WTC11 (cell line): Measurements from ENCODE around the gene NEK10. TPM values are rescaled to one million over a fixed set of nuclear protein-coding genes. Genes with fewer than 3 reads are reported as not detected.

Experiments
- ATAC-seq: fragments of 200-7000 bp; cut with Tn5 transposase; 2 replicates; pipeline ENCODE4 v1.10.0; 2021; ENCODE audit warnings: mild to moderate bottlenecking, moderate library complexity
- CTCF ChIA-PET: fragments of 300-600 bp; sonication (Branson Sonifier 250); formaldehyde crosslinking; loops from one replicate; lab custom pipeline; 2021; ENCODE audit warnings: antibody characterized with exemption; lab: Charles Lee
- POLR2A ChIA-PET: fragments of 350-600 bp; sonication (Branson Sonifier 250); formaldehyde crosslinking; loops from one replicate; lab custom pipeline; 2021; ENCODE audit warnings: antibody characterized with exemption; lab: Charles Lee
- DNase-seq: peaks from one replicate; pipeline ENCODE4 v3.0.0; 2021; ENCODE audit warnings: low spot score
- H3K27ac Mint-ChIP-seq: 2 replicates; pipeline ENCODE4 v1.8.0; 2021; ENCODE audit warnings: mixed read lengths
- H3K27me3 Mint-ChIP-seq: 2 replicates; pipeline ENCODE4 v1.8.0; 2021; ENCODE audit warnings: low read depth, mild to moderate bottlenecking, moderate library complexity, mixed read lengths
- H3K36me3 Mint-ChIP-seq: 2 replicates; pipeline ENCODE4 v1.8.0; 2021; ENCODE audit warnings: mixed read lengths
- H3K4me1 Mint-ChIP-seq: 2 replicates; pipeline ENCODE4 v1.8.0; 2022; ENCODE audit warnings: mixed read lengths
- H3K4me3 Mint-ChIP-seq: 2 replicates; pipeline ENCODE4 v1.8.0; 2021; ENCODE audit warnings: mild to moderate bottlenecking, moderate library complexity, mixed read lengths
- H3K9me3 Mint-ChIP-seq: 2 replicates; pipeline ENCODE4 v1.8.0; 2021; ENCODE audit warnings: mixed read lengths
- ATF1 ChIP-seq: sonication (generic); formaldehyde crosslinking; IDR thresholded peaks from 2 replicates; pipeline ENCODE4 v1.8.1; 2023; ENCODE audit warnings: mild to moderate bottlenecking, moderate library complexity, missing genetic modification reagents
- CBFB ChIP-seq: sonication (generic); formaldehyde crosslinking; IDR thresholded peaks from 2 replicates; pipeline ENCODE4 v1.8.1; 2022; ENCODE audit warnings: mild to moderate bottlenecking, low read depth, missing genetic modification reagents
- EMX1 ChIP-seq: fragments of 250-450 bp; sonication (Bioruptor Pico); IDR thresholded peaks from 2 replicates; pipeline ENCODE4 v1.8.0; 2021; ENCODE audit warnings: mild to moderate bottlenecking
- ESRRA ChIP-seq: sonication (generic); formaldehyde crosslinking; IDR thresholded peaks from 2 replicates; pipeline ENCODE4 v1.8.1; 2022; ENCODE audit warnings: mild to moderate bottlenecking, missing genetic modification reagents, borderline replicate concordance
- ETV6 ChIP-seq: sonication (generic); formaldehyde crosslinking; IDR thresholded peaks from 2 replicates; pipeline ENCODE4 v1.8.1; 2022; ENCODE audit warnings: mild to moderate bottlenecking, missing genetic modification reagents
- FOXJ3 ChIP-seq: sonication (generic); formaldehyde crosslinking; IDR thresholded peaks from 2 replicates; pipeline ENCODE4 v1.9.0; 2021; ENCODE audit warnings: missing genetic modification reagents, mild to moderate bottlenecking, borderline replicate concordance
- MYBL2 ChIP-seq: sonication (generic); formaldehyde crosslinking; IDR thresholded peaks from 2 replicates; pipeline ENCODE4 v1.8.1; 2023; ENCODE audit warnings: mild to moderate bottlenecking, moderate library complexity, missing genetic modification reagents
- NR1H2 ChIP-seq: sonication (generic); formaldehyde crosslinking; IDR thresholded peaks from 2 replicates; pipeline ENCODE4 v1.9.0; 2021; ENCODE audit warnings: mild to moderate bottlenecking, moderate library complexity, missing genetic modification reagents
- RELA ChIP-seq: sonication (generic); formaldehyde crosslinking; IDR thresholded peaks from 2 replicates; pipeline ENCODE4 v1.8.1; 2022; ENCODE audit warnings: missing genetic modification reagents, mild to moderate bottlenecking, borderline replicate concordance
- ZNF121 ChIP-seq: sonication (generic); formaldehyde crosslinking; IDR thresholded peaks from 2 replicates; pipeline ENCODE4 v1.8.0; 2023; ENCODE audit warnings: missing genetic modification reagents
- ZNF138 ChIP-seq: sonication (generic); formaldehyde crosslinking; conservative IDR thresholded peaks from 2 replicates; pipeline ENCODE4 v1.8.1; 2022; ENCODE audit warnings: mild to moderate bottlenecking, moderate library complexity, missing genetic modification reagents
- total RNA-seq: library from RNA; stranded (reverse); gene quantifications from 3 replicates; pipeline ENCODE4 v1.2.3, GENCODE V29; 2021
- TF ChIP-seq, protein P1 (sequence below): sonication (generic); formaldehyde crosslinking; IDR thresholded peaks from 2 replicates; pipeline ENCODE4 v1.8.1; 2022; ENCODE audit warnings: low read depth, mild to moderate bottlenecking, moderate library complexity, missing genetic modification reagents, borderline replicate concordance
- TF ChIP-seq, protein P2 (sequence below): sonication (generic); formaldehyde crosslinking; IDR thresholded peaks from 2 replicates; pipeline ENCODE4 v1.8.1; 2023; ENCODE audit warnings: mild to moderate bottlenecking, missing genetic modification reagents, borderline replicate concordance
- TF ChIP-seq, protein P3 (sequence below): sonication (generic); formaldehyde crosslinking; IDR thresholded peaks from 2 replicates; pipeline ENCODE4 v1.8.0; 2022; ENCODE audit warnings: mild to moderate bottlenecking, missing genetic modification reagents
- TF ChIP-seq, protein P4 (sequence below): sonication (generic); formaldehyde crosslinking; IDR thresholded peaks from 2 replicates; pipeline ENCODE4 v1.8.1; 2022; ENCODE audit warnings: missing genetic modification reagents, borderline replicate concordance
- TF ChIP-seq, protein P5 (sequence below): sonication (generic); formaldehyde crosslinking; IDR thresholded peaks from 2 replicates; pipeline ENCODE4 v1.8.1; 2022; ENCODE audit warnings: low read depth, missing genetic modification reagents, borderline replicate concordance

NEK10 gene
- total RNA-seq, 1 experiment from 2014 or later: 0.37 TPM

DNA sequence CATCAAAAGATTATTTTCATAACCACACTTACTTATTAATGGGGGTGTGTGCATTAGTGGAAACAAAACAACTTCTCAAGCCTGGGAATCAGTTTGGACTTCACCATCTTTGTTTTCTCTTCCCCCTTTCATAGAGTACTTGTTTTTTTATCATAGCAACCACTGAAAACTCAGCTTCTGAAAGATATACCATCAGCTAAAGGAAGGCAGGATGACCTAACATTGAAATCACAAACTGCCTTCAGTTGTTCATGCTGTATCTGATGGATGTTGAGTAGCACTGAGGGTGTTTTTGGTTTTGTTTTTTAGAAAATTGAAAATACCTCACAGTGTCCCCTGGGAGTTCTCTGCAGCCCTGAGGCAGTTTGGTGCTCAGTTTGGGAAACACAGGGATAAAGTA lies 46.5 kb downstream of the NEK10 start:
- DNase-seq (no peak), ATAC-seq (no peak)
- TF ChIP-seq ZNF138 (CRISPR knock-in tag) (no peak), ATF1 (no peak), ETV6 (CRISPR knock-in tag) (no peak), EMX1 (CRISPR knock-in tag) (no peak), MYBL2 (CRISPR knock-in tag) (no peak), NR1H2 (CRISPR knock-in tag) (no peak), FOXJ3 (no peak), ESRRA (CRISPR knock-in tag) (no peak), CBFB (CRISPR knock-in tag) (no peak)
- TF ChIP-seq, protein P1, sequence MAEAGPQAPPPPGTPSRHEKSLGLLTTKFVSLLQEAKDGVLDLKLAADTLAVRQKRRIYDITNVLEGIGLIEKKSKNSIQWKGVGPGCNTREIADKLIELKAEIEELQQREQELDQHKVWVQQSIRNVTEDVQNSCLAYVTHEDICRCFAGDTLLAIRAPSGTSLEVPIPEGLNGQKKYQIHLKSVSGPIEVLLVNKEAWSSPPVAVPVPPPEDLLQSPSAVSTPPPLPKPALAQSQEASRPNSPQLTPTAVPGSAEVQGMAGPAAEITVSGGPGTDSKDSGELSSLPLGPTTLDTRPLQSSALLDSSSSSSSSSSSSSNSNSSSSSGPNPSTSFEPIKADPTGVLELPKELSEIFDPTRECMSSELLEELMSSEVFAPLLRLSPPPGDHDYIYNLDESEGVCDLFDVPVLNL (CRISPR knock-in tag): no peak
- TF ChIP-seq, protein P2, sequence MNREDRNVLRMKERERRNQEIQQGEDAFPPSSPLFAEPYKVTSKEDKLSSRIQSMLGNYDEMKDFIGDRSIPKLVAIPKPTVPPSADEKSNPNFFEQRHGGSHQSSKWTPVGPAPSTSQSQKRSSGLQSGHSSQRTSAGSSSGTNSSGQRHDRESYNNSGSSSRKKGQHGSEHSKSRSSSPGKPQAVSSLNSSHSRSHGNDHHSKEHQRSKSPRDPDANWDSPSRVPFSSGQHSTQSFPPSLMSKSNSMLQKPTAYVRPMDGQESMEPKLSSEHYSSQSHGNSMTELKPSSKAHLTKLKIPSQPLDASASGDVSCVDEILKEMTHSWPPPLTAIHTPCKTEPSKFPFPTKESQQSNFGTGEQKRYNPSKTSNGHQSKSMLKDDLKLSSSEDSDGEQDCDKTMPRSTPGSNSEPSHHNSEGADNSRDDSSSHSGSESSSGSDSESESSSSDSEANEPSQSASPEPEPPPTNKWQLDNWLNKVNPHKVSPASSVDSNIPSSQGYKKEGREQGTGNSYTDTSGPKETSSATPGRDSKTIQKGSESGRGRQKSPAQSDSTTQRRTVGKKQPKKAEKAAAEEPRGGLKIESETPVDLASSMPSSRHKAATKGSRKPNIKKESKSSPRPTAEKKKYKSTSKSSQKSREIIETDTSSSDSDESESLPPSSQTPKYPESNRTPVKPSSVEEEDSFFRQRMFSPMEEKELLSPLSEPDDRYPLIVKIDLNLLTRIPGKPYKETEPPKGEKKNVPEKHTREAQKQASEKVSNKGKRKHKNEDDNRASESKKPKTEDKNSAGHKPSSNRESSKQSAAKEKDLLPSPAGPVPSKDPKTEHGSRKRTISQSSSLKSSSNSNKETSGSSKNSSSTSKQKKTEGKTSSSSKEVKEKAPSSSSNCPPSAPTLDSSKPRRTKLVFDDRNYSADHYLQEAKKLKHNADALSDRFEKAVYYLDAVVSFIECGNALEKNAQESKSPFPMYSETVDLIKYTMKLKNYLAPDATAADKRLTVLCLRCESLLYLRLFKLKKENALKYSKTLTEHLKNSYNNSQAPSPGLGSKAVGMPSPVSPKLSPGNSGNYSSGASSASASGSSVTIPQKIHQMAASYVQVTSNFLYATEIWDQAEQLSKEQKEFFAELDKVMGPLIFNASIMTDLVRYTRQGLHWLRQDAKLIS (CRISPR knock-in tag): no peak
- TF ChIP-seq, protein P3, sequence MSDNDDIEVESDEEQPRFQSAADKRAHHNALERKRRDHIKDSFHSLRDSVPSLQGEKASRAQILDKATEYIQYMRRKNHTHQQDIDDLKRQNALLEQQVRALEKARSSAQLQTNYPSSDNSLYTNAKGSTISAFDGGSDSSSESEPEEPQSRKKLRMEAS (CRISPR knock-in tag): no peak
- Mint-ChIP-seq H3K27ac (no peak overlapping the region), H3K9me3 (no peaks in the 10 kb centered on the region), H3K4me3 (no peak overlapping the region), H3K36me3 (no peaks in the 10 kb centered on the region), H3K4me1 (no peaks in the 10 kb centered on the region), H3K27me3 (no peaks in the 10 kb centered on the region)
- ChIA-PET CTCF (no interaction called here), POLR2A (no interaction called here)

DNA sequence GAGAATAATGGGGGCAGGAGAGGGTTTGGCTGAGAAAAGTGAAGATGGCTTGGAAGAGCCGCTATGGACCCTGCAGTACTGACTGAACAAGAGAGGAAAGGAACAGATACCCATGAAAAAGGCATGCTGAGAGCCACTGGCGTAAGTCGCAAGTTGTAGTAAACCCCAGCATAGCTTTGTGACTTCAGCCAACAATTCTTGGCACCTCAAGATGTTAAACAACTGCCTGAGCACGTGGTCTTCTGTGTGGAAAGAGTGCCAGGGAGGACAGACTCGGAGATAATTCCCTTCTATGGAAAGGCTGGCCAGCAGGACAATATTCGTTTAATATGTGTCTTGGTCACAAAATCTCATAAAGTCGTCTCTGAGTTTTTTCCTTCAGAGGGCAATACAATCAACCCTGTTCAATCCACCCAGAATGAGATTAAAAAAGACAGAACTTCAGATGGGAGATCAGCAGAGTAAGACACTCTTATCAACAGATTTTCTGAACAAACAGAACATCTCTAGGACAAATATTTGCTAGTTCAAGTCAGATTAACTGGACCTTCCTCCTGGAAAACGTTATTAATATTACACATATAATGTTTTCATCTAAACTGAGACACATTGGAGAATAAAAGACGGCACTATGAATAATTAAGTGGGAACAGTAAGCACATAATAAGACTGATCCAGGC lies 49.2 kb downstream of the NEK10 start:
- Mint-ChIP-seq H3K27me3 (no peaks in the 10 kb centered on the region), H3K27ac (no peak overlapping the region), H3K4me3 (no peak overlapping the region), H3K9me3 (no peaks in the 10 kb centered on the region), H3K36me3 (no peaks in the 10 kb centered on the region), H3K4me1 (no peaks in the 10 kb centered on the region)
- POLR2A ChIA-PET: no interaction called here
- DNase-seq (no peak), ATAC-seq (no peak)
- CTCF ChIA-PET: no interaction called here
- TF ChIP-seq, protein P4, sequence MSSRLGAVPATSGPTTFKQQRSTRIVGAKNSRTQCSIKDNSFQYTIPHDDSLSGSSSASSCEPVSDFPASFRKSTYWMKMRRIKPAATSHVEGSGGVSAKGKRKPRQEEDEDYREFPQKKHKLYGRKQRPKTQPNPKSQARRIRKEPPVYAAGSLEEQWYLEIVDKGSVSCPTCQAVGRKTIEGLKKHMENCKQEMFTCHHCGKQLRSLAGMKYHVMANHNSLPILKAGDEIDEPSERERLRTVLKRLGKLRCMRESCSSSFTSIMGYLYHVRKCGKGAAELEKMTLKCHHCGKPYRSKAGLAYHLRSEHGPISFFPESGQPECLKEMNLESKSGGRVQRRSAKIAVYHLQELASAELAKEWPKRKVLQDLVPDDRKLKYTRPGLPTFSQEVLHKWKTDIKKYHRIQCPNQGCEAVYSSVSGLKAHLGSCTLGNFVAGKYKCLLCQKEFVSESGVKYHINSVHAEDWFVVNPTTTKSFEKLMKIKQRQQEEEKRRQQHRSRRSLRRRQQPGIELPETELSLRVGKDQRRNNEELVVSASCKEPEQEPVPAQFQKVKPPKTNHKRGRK (CRISPR knock-in tag): no peak

DNA sequence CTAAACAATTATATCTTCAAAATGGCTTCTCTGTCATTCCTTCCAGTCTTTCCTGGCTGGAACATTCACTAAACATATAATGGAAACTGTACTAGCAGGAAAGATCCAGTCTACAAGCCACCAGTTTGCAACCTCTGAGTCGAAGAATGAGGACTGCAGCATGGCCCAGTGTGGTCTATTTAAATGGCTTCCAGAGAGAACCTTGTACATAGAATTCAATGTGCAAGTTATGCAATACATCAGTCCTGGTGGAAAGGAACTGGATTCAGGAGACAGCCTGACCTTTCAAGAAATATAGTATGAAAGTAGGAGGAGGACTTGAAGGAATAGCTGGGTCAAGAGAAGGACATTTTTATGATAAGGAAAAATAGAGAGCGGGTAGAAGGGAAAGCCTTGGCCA lies 49.9 kb downstream of the NEK10 start:
- no peak overlapping the region for H3K27ac Mint-ChIP-seq
- DNase-seq (no peak), ATAC-seq (no peak)
- H3K9me3 Mint-ChIP-seq: no peaks in the 10 kb centered on the region
- no peaks in the 10 kb centered on the region for H3K27me3 Mint-ChIP-seq
- POLR2A ChIA-PET: no interaction called here
- TF ChIP-seq ATF1: no peak
- no peak for TF ChIP-seq RELA (CRISPR knock-in tag)
- TF ChIP-seq EMX1 (CRISPR knock-in tag): no peak
- TF ChIP-seq ZNF121 (CRISPR knock-in tag): no peak
- TF ChIP-seq, protein P5, sequence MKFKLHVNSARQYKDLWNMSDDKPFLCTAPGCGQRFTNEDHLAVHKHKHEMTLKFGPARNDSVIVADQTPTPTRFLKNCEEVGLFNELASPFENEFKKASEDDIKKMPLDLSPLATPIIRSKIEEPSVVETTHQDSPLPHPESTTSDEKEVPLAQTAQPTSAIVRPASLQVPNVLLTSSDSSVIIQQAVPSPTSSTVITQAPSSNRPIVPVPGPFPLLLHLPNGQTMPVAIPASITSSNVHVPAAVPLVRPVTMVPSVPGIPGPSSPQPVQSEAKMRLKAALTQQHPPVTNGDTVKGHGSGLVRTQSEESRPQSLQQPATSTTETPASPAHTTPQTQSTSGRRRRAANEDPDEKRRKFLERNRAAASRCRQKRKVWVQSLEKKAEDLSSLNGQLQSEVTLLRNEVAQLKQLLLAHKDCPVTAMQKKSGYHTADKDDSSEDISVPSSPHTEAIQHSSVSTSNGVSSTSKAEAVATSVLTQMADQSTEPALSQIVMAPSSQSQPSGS (CRISPR knock-in tag): no peak
- TF ChIP-seq, protein P2 (CRISPR knock-in tag): no peak
- H3K36me3 Mint-ChIP-seq: no peaks in the 10 kb centered on the region
- CTCF ChIA-PET: no interaction called here
- no peaks in the 10 kb centered on the region for H3K4me1 Mint-ChIP-seq
- no peak overlapping the region for H3K4me3 Mint-ChIP-seq
